GF-D8 (cell line): ENCODE results near the gene LTBP1.
"Not testable (repeated sequence)": the region's sequence is repeated elsewhere in the genome, so short reads cannot be mapped to it uniquely, and the experiment has no call there.

Experiments used
- DNase-seq: peaks from one replicate; lab custom pipeline; 2025; lab: John Stamatoyannopoulos, UW

The LTBP1 gene

GRCh38 chr2:33433279-33434235, 486.8 kb downstream of the LTBP1 start:
- no peak for DNase-seq

DNA sequence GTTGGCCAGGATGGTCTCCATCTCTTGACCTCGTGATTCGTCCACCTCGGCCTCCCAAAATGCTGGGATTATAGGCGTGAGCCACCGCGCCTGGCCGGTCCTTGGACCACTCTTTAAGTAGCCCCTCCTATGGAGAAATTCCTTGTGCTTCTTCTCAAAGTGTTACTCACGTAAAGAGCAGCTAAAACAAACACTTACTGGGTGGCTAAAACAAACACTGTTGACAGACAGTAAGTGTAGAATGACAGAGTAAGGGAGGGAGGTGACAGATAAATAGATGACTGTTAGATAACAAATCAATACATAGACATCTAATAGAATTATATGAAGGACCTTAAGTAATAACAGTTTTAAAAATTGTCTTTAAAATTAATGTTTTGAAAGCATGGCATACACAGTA, 488.8 kb downstream of the LTBP1 start:
- no peak for DNase-seq

DNA sequence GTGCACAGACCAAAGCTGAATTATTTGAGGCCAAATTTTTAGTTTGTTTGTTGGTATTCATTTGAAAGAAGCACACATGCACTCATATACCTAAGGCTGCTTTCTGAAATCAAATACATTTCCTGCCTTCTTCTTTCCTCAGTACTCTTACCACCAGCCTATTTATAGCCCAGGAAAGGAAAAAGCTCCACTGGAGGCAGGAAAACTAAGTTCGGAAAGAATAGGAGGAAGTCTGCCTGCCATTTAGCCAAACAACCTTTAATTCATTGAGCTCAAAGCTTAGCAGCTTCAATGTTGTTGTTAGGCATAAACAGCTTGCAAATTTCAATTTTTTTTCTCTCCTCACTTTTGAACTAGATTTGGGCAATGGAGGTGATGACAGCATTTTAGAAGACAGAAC, 489.3 kb downstream of the LTBP1 start:
- DNase-seq: no peak

- DNase-seq: no peak
Observed at GRCh38 chr2:33437297-33437696, 490.5 kb downstream of the LTBP1 start.

- DNase-seq: no peak
Observed at GRCh38 chr2:33437815-33438214, 491.1 kb downstream of the LTBP1 start.

GRCh38 chr2:33441235-33441810, 494.6 kb downstream of the LTBP1 start:
- no peak for DNase-seq

DNA sequence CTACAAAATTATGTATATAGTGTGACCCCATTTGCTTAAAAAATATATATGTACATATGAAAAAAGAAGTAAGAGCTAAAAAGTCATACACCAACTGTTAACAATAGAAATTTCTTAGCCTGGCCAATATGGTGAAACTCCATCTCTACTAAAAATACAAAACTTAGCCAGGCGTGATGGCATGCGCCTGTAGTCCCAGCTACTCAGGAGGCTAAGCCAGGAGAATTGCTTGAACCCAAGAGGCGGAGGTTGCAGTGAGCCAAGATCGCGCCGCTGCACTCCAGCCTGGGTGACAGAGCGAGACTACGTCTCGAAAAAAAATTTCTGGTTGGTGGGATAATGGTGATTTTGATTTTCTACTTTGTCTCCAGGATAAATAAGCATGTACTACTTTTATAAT, 495.3 kb downstream of the LTBP1 start:
- not testable (repeated sequence) for DNase-seq

DNA sequence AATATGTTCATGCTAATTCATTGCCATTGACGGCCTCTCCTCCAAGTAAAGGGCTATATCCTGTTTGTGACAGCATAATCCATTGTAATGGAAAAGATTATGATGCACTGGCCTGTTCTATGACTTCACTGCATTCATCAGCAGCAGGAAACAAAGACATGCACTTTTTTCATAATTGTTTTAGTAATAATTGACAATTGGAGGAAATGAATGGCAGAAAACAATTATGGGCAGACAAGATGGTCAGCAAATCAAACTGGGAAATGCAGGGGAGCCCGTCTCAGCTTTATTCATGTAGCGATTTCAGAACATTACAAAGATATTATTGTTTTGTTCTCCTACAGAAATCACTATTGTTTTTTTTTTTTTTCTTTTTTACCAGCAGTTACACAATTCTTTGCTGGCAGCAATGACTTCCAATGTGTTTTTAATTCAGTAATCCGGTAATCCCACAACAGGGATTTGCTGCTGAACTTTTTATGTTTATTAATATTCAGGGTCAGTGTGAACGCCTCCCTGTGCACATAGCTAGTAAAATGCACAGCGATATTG, 495.9 kb downstream of the LTBP1 start:
- DNase-seq: no peak

- DNase-seq: no peak
Observed at GRCh38 chr2:33443274-33443829, 496.6 kb downstream of the LTBP1 start.

- DNase-seq: no peak
Observed at GRCh38 chr2:33444967-33445366, 498.2 kb downstream of the LTBP1 start.

GRCh38 chr2:33448220-33448899, 501.6 kb downstream of the LTBP1 start:
- DNase-seq: no peak
